ENCODE data around the gene THSD4. TPM values are rescaled to one million over a fixed set of nuclear protein-coding genes. Genes with fewer than 3 reads are reported as not detected.
A peak's percentile ranks its signal among the peaks of the same experiment; 100 is the strongest.
"Not testable (repeated sequence)": the region's sequence is repeated elsewhere in the genome, so short reads cannot be mapped to it uniquely, and the experiment has no call there.

THSD4 gene
- total RNA-seq, 2 donors from 2014 or later: 35.2 to 45.5 TPM

DNA sequence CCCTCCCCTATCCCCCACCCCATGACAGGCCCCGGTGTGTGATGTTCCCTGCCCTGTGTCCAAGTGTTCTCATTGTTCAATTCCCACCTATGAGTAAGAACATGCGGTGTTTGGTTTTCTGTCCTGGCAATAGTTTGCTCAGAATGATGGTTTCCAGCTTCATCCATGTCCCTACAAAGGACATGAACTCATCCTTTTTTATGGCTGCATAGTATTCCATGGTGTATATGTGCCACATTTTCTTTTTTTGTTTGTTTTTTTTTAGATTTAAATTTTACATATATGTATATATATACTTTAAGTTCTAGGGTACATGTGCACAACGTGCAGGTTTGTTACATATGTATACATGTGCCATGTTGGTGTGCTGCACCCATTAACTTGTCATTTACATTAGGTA lies 555.0 kb downstream of the THSD4 start:
- ATAC-seq; DNase-seq; intact Hi-C loops (cut with DNase I, micrococcal nuclease): not testable (repeated sequence)

DNA sequence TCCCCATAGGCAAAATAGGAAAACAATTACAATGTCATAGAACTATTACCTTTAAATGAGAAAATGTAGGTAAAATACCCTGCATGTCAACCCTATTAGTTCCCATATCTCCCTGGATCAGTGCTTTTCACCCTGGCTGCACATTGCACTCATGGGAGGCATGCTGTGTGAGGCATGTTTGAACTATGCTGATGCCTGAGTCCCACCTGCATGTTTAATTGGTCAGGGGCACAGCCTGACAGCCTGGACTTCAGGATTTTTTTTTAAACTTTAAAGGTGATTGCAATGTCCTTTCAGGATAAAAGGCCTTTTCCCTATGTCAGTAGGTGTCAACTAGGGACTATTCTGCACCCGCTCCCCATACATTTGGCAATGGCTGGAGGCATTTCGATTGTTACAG lies 559.1 kb downstream of the THSD4 start:
- ATAC-seq (no peak), DNase-seq (no peak)
- intact Hi-C loops (cut with DNase I, micrococcal nuclease): no loop called here

DNA sequence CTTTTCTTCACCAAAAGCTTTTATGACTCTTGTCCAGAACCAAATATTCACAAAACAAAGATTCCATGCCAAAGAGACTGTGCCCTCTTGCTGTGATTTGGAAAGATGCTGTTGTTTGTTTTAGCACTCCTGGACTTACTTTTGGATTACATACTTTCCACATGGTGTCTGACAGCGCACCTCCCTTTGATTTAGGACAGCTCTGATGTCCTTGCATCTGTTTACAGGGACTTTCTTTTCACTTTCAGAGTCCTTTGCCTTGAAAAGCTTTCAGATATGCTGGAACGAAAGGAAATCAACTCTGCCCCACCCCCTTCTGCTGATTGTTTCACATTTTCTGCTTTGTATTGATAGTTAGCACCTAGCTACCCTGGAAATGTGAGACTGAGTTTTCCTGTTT lies 562.1 kb downstream of the THSD4 start:
- ATAC-seq (no peak), DNase-seq (no peak)
- intact Hi-C loops (cut with DNase I, micrococcal nuclease): no loop called here

DNA sequence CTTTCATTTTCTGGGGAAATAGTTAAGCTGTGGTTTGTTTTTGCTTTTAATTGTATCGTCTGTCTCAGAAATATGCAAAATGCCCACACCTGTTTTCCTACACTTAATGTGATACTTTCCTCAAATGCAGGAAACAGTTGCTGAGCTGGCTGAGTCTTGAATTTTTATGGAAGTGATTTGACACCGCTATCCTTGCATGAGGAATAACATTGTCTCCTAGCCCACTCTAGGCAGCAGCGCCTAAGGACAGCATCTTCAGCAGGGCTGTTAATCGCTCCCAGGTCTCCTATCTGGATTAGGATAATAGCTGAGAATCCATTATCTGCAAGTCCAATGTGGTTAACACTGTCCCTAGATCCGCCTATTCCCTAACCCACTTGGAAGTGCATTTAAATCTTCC lies 562.5 kb downstream of the THSD4 start:
- ATAC-seq: no peak
- intact Hi-C loops (cut with DNase I, micrococcal nuclease): no loop called here

DNA sequence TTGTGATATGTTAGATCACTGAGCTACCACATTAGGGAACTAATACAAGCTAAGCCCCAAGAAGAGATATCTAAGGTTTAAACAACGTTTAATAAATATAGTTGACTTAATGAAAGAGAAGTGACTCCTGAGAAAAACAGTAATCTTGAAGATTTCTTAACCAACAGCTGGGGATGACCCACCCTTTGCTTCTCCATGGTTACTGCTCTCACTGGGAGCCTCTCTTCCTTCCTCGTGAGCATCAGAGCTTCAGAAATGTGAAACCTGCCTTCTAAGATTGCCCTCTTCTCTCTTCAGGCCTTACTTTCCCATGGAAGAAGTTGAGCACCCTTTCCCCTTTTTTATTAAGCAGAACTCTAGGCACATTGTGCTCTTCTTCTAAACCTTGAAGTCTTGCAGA lies 562.9 kb downstream of the THSD4 start:
- ATAC-seq (no peak), DNase-seq (no peak)
- intact Hi-C loops (cut with DNase I, micrococcal nuclease): no loop called here

More for the DNA sequence above, 562.5 kb downstream of the THSD4 start:
- no peak for DNase-seq

DNA sequence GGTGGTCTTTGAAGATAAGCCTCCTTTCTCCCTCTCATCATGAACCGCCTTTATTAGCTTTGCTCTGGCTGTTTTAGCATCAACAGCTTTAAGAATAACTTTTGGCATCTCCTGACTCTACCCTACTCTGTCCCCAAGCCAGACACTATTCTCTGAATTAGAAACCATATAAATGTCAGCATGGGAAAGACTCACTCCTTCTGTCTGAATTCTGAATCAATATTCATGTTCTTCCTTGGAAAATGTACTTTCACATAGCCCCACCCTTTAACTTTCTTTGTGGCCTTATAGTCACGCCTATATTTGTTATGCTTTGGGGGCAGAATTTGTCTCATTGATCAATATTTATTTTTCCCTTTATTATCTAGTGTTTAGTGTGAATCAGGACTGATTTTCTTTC lies 563.3 kb downstream of the THSD4 start:
- intact Hi-C loops (cut with DNase I, micrococcal nuclease): no loop called here
- ATAC-seq: no peak
- DNase-seq: no peak

DNA sequence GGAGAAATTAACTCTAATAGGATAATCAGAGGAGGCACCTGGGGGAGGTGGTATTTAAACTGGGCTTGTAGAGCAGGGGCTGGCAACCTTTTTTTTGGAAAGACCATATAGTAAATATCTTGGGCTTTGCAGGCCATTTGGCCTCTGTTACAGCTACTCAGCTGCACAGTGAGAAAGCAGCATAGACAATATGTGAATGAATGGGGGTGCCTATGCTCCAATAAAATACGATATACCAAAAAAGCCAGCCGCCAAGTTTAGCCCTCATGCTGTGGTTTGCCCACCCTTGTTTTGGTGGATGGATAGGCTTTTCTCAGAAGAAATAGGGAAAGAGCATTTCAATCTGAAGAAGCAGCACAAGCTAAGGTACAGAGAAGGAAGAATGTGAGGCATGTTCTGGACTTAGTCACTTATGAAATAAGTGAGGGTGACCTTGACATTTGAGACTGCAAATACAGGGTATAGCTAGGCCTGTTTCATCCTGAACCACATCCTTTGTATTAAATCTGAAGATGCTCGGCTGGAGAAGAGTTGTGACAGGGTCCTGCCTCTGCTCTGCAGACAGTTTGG lies 564.0 kb downstream of the THSD4 start:
- ATAC-seq: peak; percentile 55
- intact Hi-C loops (cut with DNase I, micrococcal nuclease): no loop called here
- DNase-seq: no peak

DNA sequence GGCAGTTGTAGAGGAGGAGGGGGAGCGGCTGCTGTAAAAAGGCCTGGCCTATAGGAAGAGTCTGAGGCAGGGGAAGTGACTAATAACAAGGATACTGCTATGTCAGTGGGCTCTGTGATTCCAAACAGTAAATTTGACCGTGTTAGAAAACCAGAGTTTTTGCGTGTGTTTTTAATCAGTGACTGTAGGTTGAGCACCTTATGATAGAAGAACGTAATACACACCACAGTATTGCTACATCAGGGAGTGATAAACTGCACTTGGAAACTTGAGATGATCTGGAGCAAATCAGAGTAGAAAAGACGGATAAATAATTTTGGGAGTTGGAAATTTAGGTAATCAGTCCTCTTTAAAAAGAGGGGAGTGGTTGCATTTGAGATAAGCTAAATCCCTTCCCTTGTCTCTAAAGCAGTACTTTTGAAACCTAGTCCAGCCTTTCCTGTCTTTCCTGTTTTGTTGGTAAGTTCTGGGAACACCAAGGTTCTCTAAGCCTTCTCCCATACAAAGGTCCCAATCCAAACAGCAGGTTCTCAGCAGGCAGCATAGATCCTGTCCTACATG lies 564.6 kb downstream of the THSD4 start:
- intact Hi-C loops (cut with DNase I, micrococcal nuclease): no loop called here
- no peak for DNase-seq
- ATAC-seq: peak; percentile 71

DNA sequence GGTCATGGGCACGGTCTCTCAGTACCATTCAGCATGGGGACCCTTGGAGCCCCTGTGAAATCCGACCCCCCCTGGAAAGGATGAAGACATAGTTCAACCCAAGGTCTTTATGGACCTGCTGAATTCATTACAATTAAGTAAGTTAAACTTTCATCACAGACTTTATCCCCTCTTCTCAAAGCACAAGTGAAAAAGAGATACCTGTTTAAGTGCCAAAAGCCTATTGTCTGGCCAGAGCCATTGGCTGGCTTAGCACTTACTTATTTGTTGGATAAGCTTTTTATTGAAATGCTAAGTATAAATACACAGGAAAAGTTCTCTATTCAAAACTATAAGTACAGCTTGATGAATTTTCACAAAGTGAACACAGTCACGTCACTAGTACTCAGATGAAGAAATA lies 566.7 kb downstream of the THSD4 start:
- intact Hi-C loops (cut with DNase I, micrococcal nuclease): no loop called here
- ATAC-seq (no peak), DNase-seq (no peak)

DNA sequence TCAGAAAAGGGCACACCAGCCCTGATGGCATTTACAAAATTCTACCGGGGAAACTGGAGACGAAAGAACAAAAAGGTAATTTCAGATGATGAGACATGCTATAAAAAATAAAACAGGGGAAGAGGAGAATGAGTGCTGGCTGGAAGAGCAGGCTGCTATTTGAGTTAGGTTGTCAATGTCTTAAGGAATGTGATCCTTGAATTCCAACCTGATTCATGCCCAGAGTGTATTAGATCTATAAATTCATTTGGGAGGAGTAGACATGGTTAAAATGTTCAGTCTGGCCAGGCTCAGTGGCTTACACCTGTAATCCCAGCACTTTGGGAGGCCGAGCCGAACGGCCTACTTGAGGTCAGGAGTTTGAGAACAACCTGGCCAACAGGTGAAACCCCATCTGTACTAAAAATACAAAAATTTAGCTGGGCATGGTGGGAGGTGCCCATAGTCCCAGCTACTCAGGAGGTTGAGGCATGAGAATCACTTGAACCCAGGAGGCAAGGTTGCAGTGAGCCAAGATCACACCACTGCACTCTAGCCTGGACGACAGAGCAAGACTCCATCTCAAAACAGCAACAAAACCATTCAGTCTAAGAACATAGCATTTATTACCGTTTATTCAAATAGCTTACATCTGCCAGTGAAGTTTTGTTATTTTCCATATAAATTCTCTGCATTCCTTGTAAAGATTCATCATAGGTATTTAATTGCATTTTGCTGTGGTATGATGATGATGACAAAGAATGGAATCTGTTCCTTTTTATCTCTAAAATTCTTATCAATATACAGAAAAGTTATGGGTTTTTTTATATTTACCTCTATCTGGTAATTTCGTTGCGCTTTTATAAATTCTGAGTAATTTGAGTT lies 568.4 kb downstream of the THSD4 start:
- ATAC-seq: no peak
- intact Hi-C loops (cut with DNase I, micrococcal nuclease): no loop called here

DNA sequence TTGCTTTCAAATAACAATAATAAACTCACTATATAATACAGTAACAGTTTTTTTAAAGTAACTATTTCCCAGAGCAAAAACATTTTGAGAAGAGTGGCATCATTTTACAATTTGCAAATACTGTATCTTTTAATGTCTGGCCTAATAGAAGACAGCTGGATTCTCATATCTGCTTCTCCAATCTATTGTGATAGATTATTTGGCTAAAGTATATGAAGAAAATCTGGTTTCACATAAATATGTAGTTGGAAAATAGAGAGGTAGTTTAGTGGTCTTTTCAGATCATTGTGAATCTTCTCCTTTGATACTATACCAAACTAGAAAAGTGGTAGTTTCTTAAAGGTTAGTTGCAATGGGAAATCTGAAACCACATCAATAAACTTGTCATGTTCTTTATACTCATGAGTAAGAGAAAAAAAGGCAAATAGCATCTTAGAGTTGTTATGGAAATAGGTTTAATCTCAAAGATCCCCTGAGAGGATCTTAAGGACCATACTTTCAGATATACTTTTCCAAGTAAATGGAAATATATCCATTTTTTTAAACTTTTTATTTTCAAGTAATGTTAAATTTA lies 570.2 kb downstream of the THSD4 start:
- DNase-seq: no peak
- intact Hi-C loops (cut with DNase I, micrococcal nuclease): no loop called here
- no peak for ATAC-seq

More for the DNA sequence above, 568.4 kb downstream of the THSD4 start:
- no peak for DNase-seq

DNA sequence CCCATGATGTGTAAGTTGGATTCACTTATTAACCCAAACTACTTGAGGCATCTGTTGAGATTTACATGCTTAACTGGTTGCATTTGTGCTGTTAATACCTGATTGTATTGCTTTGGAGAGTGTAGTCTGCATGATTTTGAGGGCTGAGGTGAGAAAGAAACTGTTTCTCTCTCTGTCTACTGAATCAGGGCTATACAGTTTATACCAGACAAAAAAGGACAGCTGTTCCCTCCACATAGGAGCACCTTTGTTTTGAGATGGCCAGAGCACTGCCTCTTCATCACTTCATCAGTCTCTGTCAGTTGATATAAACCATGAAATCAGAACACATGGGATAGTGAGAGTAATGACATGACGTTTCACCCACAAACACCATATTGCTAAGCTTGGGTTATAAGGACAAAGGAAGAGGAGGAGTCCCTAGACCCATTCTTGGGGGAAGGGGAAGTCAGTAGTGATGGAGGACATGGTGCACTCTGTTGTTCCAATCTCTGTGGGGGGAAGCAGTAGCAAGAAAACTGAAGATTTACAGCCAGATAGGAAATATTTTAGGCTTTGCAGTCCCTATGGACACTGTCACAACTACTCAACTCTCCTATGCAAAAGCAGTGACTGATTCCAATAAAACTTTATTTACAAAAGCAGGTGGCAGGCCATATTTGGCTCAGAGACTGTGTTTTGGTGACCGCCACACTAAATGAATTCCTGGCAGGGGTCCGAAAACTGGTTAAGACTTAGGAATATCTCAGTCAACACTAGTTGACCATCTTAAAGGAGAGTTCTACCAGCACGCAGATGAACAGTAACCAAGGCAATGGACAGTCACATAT lies 571.2 kb downstream of the THSD4 start:
- intact Hi-C loops (cut with DNase I, micrococcal nuclease): no loop called here
- DNase-seq: no peak
- no peak for ATAC-seq

DNA sequence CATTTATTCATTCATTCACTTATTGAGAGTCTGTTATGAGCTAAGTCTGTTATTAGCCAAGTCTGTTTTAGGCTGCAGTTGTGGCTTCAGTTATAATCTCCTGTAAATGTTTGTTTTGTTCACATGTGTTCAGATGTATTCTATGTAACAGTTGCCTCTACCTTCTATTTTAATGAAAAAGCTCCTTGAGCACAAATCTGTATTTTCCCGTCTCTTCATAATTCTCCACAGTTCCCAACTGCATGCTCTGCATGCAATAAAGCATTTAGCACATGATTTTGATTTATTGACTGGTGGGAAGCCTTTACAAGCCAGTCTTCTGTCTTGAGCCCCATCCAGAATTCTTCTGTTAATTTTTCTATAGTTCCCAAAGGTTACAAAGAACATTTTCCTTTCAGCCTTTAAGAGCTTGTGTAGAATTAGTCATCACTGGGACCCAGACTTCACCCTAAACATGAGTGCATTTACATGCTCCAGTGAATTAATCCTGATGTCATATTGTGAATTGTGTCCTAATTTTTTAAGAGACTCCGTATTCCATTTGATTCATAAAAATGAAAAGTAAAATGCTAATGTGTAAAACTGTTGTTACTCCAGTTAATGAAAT lies 572.7 kb downstream of the THSD4 start:
- intact Hi-C loops (cut with DNase I, micrococcal nuclease): no loop called here
- DNase-seq (no peak), ATAC-seq (no peak)

DNA sequence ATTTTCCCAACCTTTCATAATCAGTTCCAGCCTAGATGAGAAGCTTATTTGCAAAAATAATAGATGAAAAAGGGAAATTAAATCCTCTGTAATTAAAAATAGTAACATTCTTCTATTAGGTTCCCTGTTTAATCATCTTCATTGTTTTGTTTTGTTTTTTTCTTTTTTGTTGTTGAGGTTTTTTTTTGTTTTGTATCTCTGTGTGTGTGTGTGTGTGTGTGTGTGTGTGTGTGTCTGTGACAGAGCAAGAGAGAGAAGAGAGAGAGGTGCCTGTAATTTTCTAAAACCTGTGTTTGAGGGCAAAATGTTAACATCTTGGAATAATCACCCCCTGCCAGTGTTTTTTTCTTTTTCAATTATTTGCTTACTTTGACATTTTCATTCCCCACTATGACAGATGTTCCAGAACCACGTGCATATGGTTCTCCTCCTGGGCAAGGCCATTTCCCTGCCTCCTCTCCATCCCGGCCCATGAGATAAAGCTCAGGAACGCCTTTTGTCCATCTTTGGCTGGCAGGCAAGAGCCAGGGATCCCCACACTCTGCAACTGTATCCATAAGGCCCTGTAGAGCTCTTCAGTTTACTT lies 573.3 kb downstream of the THSD4 start:
- DNase-seq (no peak), ATAC-seq (no peak)
- intact Hi-C loops (cut with DNase I, micrococcal nuclease): no loop called here

DNA sequence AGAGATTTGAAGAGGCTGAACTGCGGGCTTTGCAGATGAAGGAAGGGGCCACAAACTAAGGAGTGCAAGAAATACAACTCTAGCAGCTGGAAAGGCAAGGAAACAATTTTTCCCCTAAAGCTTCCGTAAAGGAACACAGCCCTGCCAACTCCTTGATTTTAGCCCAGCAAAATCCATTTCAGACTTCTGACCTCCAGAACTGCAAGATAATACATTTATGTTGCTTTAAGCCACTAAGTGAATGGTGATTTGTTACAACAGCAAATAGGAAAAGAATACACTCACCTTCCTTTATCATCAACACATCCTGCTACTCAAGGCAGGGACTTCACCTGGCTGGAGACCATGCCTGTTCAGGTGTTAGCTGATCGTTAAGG lies 575.8 kb downstream of the THSD4 start:
- DNase-seq: no peak
- intact Hi-C loops (cut with DNase I, micrococcal nuclease): no loop called here
- ATAC-seq: no peak

DNA sequence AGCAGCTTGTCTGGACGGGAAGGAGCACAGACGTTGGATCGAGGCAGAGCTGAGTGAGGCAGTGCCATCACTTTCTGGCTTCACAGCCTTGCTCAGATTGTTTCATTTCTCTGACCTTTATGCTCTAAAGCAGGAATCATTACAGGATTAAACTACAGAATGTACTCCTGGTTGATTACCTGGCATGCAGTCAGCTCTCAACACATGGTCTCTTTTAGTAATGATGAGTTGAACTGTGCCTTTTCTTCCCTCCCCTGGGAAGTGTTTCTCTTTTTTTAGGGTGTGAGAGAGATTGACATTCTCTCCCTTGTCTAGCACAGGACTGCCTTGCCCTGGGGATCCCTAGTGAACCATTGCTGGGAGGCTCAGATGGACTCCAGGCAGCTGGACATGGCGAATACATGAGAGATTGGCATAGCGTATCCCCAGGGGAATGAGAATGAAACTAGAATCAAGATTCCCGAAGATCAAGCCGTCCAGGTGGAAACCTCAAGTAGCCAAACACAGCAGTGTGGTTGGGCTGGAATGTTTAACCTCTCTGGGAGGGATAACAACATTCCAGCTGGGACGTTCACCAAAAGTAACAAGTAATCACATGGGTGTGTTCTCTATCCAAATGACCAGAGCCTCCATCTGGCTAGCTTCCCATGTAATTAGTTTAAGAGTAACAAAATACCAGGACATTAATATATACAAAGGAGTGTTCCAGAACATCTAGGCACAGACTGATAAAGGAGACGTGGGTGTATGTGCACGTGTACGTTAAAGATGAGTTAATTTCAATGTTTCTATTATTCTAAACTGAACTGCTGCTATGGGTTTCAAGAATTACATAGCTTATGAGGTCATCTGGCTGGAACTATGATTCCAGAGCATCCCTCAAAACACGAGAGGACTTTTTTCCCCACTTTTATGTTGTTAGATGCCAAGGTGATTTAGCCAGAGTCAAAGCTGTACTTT lies 576.5 kb downstream of the THSD4 start:
- intact Hi-C loops (cut with DNase I, micrococcal nuclease): no loop called here
- DNase-seq (no peak), ATAC-seq (peak; percentile 77)

DNA sequence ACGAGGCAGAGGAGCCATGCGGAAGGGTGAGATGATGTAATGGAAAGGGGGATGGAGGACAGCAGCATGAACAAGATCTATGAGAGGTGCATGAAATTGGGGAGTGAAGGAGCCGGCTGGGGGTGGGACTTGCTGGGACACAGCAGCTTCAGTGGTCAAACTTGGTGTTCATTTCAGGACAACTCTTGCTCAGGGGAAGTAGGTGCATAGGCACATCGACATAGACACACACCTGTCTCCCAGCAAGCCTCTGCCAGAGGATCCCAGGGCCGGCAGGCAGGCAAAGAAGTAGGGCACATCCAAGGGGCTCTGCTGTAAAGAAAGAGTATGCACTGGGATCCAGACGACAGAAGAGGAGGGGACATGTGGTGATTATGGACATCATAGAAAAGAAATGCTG lies 582.0 kb downstream of the THSD4 start:
- intact Hi-C loops (cut with DNase I, micrococcal nuclease): no loop called here
- DNase-seq: no peak
- ATAC-seq: no peak

All from left colon (tissue), 2 donors.